ENCODE data around the gene ODC1.

Gene ODC1

DNA sequence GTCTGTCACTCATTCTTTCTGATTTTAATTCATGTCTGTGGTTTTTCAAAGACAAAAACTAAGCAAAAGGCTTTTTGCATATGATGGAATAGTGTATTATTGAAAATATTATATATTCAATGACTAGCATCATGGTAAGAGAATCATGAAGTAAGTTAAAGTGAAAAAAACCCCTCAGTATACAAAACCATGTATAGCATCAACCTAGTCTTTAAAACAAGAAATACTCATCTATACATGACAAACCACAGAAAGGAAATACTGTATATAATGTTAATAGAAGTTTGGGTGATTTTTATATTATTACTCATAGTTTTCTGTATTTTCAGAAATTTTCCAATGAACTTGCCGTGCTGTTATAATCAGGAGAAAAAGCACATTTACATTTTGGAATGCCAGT, 38.0 kb upstream of the ODC1 start:
- H3K4me1 ChIP-seq (ENCODE audit: low read depth, poor library complexity, severe bottlenecking) = no peaks in the 10 kb centered on the region
- H2AFZ ChIP-seq (ENCODE audit: low read depth) = no peak overlapping the region
- TF ChIP-seq, protein P1, sequence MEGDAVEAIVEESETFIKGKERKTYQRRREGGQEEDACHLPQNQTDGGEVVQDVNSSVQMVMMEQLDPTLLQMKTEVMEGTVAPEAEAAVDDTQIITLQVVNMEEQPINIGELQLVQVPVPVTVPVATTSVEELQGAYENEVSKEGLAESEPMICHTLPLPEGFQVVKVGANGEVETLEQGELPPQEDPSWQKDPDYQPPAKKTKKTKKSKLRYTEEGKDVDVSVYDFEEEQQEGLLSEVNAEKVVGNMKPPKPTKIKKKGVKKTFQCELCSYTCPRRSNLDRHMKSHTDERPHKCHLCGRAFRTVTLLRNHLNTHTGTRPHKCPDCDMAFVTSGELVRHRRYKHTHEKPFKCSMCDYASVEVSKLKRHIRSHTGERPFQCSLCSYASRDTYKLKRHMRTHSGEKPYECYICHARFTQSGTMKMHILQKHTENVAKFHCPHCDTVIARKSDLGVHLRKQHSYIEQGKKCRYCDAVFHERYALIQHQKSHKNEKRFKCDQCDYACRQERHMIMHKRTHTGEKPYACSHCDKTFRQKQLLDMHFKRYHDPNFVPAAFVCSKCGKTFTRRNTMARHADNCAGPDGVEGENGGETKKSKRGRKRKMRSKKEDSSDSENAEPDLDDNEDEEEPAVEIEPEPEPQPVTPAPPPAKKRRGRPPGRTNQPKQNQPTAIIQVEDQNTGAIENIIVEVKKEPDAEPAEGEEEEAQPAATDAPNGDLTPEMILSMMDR (conservative IDR thresholded peaks at IDR 0.05; ENCODE audit: low read depth, low read length) = no peak
- H3K4me3 ChIP-seq (IDR thresholded peaks at IDR 0.05; ENCODE audit: insufficient read depth, low read depth, low read length) = no peak overlapping the region
- H3K27ac ChIP-seq = no peak overlapping the region
- H3K36me3 ChIP-seq (ENCODE audit: insufficient read depth) = no peaks in the 10 kb centered on the region
- H3K27me3 ChIP-seq (ENCODE audit: insufficient read depth, low read depth) = no peaks in the 10 kb centered on the region
- H3K79me2 ChIP-seq (ENCODE audit: insufficient read depth, low read depth) = no peaks in the 10 kb centered on the region
- no peaks in the 10 kb centered on the region for H4K20me1 ChIP-seq (ENCODE audit: insufficient read depth)
- no peak overlapping the region for H3K4me2 ChIP-seq
- H3K9ac ChIP-seq = no peak overlapping the region

DNA sequence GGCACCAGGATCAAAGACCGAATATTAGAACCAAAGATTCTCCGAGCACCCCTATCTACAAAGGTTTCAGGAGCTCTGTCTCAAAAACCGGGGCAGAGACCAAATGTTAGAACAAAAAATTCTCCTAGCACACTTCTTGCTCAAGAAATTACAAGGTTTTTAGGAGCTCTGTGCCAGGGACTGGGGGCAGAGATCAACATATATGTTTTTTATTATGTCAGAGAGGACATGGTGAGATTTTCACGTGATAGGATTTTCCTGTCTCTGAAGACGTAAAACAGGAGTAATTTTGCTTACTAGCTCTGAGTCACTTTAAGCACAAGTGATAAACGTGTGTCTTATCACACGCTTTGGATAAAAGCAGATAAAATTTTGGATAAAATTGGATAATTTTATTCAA, 34.8 kb upstream of the ODC1 start:
- Histone ChIP-seq H3K9ac (no peak overlapping the region), H3K27me3 (ENCODE audit: insufficient read depth, low read depth) (no peaks in the 10 kb centered on the region), H3K4me2 (no peak overlapping the region), H4K20me1 (ENCODE audit: insufficient read depth) (no peaks in the 10 kb centered on the region), H3K79me2 (ENCODE audit: insufficient read depth, low read depth) (no peaks in the 10 kb centered on the region), H3K36me3 (ENCODE audit: insufficient read depth) (no peaks in the 10 kb centered on the region), H2AFZ (ENCODE audit: low read depth) (no peak overlapping the region), H3K27ac (no peak overlapping the region), H3K4me1 (ENCODE audit: low read depth, poor library complexity, severe bottlenecking) (no peaks in the 10 kb centered on the region), H3K4me3 (IDR thresholded peaks at IDR 0.05; ENCODE audit: insufficient read depth, low read depth, low read length) (no peak overlapping the region)
- TF ChIP-seq, protein P1 (conservative IDR thresholded peaks at IDR 0.05; ENCODE audit: low read depth, low read length) = no peak

DNA sequence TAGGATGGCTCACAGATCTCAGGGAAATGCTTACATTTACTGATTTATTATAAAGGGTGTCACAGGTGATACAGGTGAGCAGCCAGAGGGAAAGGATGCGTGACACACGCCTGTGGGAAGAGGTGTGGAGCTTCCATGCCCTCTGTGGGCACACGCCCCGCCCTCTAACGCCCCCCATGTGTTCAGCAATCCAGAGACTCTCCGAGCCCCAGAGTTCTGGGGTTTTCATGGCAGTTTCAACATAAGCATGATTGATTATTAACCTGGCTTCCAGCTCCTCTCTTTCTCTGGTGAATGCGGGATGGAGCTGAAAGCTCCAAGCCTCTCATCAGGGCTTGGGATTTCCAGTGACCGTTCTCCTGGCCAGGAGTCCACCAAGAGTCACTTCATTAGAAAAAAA, 34.3 kb upstream of the ODC1 start:
- Histone ChIP-seq H2AFZ (ENCODE audit: low read depth) (no peak overlapping the region), H3K4me1 (ENCODE audit: low read depth, poor library complexity, severe bottlenecking) (no peaks in the 10 kb centered on the region), H3K27ac (no peak overlapping the region), H4K20me1 (ENCODE audit: insufficient read depth) (no peaks in the 10 kb centered on the region), H3K4me3 (IDR thresholded peaks at IDR 0.05; ENCODE audit: insufficient read depth, low read depth, low read length) (no peak overlapping the region), H3K27me3 (ENCODE audit: insufficient read depth, low read depth) (no peaks in the 10 kb centered on the region), H3K4me2 (no peak overlapping the region), H3K79me2 (ENCODE audit: insufficient read depth, low read depth) (no peaks in the 10 kb centered on the region), H3K9ac (no peak overlapping the region), H3K36me3 (ENCODE audit: insufficient read depth) (no peaks in the 10 kb centered on the region)
- TF ChIP-seq, protein P1 (conservative IDR thresholded peaks at IDR 0.05; ENCODE audit: low read depth, low read length) = no peak

DNA sequence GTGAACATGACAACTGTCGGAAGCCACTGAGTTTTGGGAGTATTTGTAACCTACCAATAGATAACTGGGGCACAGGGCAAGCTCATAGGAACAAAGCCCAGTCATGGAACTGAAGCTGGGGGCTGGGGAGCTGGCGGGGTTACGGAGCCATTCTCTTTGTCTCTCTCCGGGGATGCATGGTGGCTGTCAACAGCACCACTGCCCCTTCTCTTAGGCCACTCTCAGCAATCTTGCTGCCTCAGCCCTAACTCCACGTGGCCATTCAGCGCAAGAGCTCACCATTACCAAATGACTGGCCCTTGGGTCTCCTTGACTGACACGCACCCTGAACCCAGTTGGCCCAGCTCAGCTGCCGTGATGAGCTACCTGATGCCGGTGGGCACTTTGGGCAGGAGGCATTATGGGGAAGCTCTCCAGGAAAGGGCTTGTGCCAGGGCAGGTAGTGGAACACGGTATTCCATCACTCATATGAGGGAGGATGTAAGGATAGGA, 33.6 kb upstream of the ODC1 start:
- H3K4me1 ChIP-seq (ENCODE audit: low read depth, poor library complexity, severe bottlenecking) = no peaks in the 10 kb centered on the region
- no peak overlapping the region for H3K27ac ChIP-seq
- H4K20me1 ChIP-seq (ENCODE audit: insufficient read depth) = no peaks in the 10 kb centered on the region

More for the DNA sequence above, 33.6 kb upstream of the ODC1 start:
- H3K4me3 ChIP-seq (IDR thresholded peaks at IDR 0.05; ENCODE audit: insufficient read depth, low read depth, low read length) = no peak overlapping the region
- no peaks in the 10 kb centered on the region for H3K79me2 ChIP-seq (ENCODE audit: insufficient read depth, low read depth)
- no peaks in the 10 kb centered on the region for H3K27me3 ChIP-seq (ENCODE audit: insufficient read depth, low read depth)
- no peak overlapping the region for H2AFZ ChIP-seq (ENCODE audit: low read depth)
- H3K9ac ChIP-seq = no peak overlapping the region
- H3K36me3 ChIP-seq (ENCODE audit: insufficient read depth) = no peaks in the 10 kb centered on the region
- H3K4me2 ChIP-seq = no peak overlapping the region
- TF ChIP-seq, protein P1 (conservative IDR thresholded peaks at IDR 0.05; ENCODE audit: low read depth, low read length) = no peak
